Adrenal gland (tissue), 5 donors: Measurements from ENCODE around the gene ATXN10.

ENCODE experiments used
- POLR2A ChIP-seq, 2 donors: fragments of 450-650 bp; IDR thresholded peaks; one replicate each; pipeline ENCODE4 v1.6.1; 2017; ENCODE audit warnings: antibody characterized with exemption in 2 of 2, mild to moderate bottlenecking in 2 of 2, moderate library complexity in 1 of 2
- TF ChIP-seq, protein P1 (sequence below), 6 experiments: fragments of 450-650 bp in 4 of 6; fragments of 200-600 bp in 2 of 6; sonication (generic) in 1 of 6; IDR thresholded peaks; 1 replicate in 5 of 6; 2 replicates in 1 of 6; pipeline versions ENCODE4 v1.5.1 to v1.8.0; 2016 to 2021; ENCODE audit warnings: antibody characterized with exemption in 6 of 6, mild to moderate bottlenecking in 2 of 6, moderate library complexity in 1 of 6
- donor health status: DM: no; HTN: no; CAD: no.

- TF ChIP-seq, protein P1, sequence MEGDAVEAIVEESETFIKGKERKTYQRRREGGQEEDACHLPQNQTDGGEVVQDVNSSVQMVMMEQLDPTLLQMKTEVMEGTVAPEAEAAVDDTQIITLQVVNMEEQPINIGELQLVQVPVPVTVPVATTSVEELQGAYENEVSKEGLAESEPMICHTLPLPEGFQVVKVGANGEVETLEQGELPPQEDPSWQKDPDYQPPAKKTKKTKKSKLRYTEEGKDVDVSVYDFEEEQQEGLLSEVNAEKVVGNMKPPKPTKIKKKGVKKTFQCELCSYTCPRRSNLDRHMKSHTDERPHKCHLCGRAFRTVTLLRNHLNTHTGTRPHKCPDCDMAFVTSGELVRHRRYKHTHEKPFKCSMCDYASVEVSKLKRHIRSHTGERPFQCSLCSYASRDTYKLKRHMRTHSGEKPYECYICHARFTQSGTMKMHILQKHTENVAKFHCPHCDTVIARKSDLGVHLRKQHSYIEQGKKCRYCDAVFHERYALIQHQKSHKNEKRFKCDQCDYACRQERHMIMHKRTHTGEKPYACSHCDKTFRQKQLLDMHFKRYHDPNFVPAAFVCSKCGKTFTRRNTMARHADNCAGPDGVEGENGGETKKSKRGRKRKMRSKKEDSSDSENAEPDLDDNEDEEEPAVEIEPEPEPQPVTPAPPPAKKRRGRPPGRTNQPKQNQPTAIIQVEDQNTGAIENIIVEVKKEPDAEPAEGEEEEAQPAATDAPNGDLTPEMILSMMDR (IDR thresholded peaks at IDR 0.05) = no peak
- TF ChIP-seq POLR2A (IDR thresholded peaks at IDR 0.05) = no peak
Measured at GRCh38 chr22:45686004-45686403, 14.4 kb downstream of the ATXN10 start.
